NCI-H2227 treated with DMSO at 0.1 percent for 48 hours (cell line): ENCODE measurements around the gene RAI14.
"Not testable (repeated sequence)": the region's sequence is repeated elsewhere in the genome, so short reads cannot be mapped to it uniquely, and the experiment has no call there.

ENCODE experiments used
- DNase-seq: peaks from one replicate; lab custom pipeline; 2025; lab: John Stamatoyannopoulos, UW

The RAI14 gene

DNA sequence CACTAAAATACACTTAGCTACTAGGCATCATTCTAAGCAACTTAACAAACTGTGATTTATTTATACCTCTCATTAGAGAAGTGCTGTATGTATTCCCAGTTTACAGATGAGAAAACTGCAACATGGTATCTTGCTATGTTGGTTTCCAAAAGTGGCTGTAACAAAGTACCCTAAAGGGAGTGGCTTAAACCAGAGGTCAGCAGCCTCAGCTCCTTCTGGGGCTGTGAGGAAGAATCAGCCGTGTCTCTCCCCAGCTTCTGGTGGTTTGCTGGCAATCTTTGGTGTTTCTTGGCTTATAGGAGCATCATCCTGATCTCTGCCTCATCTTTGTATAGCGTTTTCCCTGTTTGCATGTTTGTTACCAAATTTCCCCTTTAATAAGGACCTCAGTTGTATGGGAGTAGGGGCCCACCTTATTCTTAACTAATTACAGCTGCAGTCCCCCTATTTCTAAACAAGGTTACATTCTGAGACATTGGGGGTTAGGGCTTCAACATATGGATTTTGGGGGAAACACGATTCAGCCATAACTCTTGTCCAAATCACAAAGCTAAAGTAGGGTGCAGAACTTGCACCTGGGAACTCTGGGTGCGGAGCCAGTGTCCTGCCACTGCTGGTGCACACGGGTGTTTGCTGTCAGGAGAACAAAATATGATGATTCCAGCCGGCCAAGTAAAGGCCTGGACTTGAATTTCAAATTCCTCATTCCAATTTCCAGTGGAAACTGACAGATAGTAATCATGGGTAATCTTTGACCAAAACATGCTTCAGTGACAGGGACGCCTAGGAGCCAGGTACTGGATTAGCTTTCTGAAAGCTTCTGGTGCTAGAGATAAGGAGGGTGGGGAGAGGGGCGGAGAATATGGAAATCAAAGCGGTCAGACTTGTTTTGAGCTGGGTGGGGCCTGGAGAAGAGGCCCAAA lies 43.3 kb downstream of the RAI14 start:
- DNase-seq, result no peak

DNA sequence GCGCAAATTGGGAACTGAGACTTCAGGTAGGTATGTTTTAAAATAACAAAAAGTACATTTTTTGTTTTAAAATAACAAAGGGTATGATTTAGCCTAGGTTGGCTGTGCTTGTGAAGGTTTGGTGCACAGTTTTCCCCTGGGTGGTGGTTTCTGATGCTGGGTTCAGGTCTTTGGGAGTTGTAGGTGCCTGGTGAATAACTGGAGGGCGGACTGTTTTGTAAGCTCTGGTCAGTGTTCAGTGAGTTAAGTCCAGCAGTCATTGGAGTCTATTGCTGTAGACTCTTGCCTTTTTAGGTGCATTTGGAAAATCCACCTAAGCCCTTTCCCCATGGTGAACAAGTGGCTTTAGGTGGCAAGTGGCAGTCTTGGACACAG lies 43.9 kb downstream of the RAI14 start:
- DNase-seq, result no peak

DNA sequence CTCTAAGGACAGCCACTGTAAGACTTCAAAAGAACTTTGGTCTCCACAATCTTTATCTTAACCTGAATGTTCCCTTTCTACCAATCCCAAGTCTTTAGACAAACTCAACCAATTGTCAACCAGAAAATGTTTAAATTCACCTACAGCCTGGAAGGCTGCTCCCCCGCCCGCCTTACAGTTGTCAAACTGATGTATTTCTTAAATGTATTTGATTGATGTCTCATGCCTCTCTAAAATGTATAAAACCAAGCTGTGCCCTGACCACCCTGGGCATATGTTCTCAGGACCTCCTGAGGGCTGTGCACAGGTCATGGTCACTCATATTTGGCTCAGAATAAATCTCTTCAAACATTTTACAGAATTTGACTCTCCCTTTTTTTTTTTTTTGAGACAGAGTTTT lies 45.3 kb downstream of the RAI14 start:
- DNase-seq, result not testable (repeated sequence)

DNA sequence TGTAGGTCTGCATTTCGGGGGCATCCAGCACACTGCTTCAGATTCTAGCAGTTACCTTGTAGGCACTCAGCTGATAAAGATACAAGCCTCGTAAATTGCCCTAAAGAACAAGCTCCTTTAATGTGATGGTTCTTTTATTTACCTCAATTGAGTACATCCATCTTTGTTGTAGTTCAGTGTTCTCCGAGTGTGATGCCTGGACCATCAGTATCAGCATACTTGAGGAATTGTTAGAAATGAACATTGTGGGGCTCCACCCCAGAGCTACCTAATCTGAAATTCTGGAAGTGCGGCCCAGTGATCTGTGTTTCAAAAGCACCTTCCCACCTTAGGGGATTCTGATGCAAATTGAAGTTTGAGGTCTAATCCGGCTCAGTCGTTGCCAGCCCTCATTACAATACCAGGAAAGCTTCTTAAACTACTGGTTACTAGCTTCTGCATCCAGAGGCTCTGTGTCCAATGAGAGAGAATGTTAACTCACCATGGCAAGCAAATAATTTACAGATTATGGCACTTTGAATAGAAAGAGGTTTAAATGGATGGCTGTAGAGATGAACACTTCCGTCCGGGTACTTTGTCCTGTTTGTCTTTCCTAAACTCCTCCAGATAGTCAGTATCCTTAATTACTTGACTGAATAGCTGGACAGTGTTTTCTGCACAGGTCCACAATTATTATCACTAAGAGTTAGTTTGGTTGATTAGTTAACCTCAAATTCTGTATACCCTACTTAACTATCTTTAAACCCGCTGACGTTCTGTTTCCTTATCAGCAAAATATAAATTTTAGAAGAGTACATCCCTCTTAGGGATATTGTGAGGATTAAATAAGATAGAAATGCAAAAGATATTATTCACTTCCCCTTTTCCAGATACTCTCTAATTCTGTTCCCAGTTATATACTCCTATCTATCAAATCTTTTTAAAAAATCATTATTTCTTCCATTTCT lies 47.9 kb downstream of the RAI14 start:
- no peak for DNase-seq

DNA sequence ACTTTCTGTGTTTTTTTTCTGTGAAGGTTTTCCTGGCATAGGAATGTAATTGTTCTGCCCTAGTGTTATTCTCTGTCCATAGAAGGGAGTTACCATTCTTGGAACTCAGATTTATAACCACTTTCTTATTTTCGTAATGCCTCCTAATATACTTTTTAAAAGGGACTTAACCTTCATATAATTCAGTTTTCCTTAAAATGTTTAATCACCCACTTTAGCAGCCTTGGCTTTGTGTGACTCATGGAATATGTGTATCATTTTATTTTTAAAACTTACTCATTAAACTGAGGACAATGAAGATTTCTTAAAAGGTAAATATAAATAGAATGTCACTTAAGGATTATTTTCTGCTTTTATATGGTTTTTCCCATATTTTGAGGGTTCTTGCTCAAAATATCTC lies 50.0 kb downstream of the RAI14 start:
- DNase-seq, result no peak

DNA sequence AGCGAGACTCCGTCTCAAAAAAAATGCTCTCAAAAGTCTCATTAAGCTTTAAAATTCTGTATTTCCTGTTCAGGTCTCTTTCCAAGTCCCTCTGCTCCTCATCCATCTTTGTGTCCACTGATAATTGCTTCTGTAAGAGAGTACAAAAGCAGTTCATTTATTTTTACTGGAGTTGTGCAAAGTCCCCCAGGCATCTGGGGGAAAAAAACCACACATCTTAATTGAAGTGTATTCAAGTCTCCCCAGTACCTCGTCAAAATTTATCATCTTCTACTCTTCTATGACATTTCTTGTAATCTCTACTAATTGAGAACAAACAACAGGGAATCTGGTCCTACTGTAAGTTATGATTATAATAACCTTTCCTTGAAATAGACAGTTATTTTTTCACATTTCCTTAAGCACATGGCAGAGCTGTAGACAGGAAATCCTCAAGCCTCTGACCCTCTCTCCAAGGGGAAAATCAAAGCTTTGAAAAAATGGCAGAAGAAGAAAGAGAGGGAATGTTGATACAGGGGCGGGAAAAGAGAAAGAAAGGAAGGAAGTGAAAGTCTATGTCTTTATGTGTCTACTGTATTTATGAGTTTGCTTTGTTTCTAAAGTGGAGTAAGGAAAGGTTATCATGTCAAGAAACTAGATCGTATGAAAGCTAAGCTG lies 51.5 kb downstream of the RAI14 start:
- DNase-seq, result no peak

DNA sequence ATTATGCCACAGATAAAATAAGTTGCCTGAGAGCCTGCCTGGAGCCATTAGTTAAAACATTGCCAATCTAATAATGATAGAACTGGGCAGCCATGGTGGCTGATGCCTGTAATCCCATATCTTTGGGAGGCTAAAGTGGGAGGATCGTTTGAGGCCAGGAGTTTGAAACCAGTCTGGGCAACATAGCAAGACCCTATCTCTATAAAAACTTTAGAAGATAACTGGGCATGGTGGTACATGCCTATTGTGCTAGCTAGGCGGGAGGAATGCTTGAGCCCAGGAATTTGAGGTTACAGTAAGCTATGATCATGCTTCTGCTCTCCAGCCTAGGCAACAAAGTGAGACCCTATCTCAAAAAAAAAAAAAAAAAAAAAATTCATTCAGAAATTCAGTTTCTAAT lies 52.6 kb downstream of the RAI14 start:
- DNase-seq, result no peak

DNA sequence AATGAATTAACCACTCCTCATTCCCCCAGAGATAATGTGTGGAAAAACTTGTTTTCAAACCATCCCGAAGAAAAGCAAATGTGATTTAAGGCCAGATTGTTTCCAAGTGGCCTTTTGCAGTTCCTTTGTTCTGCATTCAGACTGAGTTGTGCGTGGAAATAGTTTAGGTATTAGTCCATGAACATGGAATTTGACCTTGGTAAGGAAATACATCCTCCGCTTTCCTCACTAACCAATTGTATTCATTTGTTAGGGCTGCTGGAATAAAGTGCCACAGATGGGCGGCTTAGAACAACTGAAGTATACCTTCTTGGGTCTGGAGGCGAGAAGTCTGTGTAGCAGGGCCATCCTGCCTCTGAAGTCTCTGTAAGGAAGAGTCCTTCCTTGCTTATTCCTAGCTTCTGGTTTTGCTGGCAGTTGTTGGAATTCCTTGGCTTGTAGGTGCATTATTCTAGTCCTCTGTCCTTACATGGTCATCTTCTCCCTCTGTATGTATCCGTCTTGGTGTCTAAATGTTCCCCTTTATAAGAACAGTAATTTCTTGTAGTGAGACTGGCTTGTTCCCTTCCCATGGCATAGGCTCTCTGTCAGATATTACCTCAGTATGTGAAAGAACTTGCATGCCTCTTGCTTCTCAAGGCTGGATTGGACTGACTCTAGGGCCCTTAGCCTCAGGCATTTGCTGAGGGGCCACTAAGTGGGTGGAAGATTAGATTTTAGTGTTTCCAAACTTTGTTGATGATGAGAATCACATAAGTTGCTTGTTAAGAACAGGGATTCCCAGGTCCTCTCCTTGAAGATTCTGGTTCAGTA lies 53.9 kb downstream of the RAI14 start:
- no peak for DNase-seq

DNA sequence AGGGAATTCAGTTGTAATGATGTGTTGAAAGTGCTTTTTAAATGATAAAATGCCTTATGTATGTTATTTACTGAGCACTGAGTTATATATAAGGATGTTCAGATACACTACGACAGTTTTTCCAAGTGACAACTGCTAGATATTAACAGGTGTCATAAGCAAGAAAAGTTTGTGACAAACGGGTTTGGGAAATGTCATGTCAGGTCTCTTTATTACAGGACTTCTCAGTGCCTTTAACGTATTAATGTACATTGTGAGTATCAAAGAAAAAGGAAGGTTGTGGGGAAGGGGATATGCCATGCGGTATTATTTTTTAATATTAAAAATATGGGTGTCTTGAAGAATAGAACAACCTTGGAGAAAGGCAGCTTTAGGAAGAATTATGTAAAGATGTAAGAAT lies 56.4 kb downstream of the RAI14 start:
- no peak for DNase-seq

DNA sequence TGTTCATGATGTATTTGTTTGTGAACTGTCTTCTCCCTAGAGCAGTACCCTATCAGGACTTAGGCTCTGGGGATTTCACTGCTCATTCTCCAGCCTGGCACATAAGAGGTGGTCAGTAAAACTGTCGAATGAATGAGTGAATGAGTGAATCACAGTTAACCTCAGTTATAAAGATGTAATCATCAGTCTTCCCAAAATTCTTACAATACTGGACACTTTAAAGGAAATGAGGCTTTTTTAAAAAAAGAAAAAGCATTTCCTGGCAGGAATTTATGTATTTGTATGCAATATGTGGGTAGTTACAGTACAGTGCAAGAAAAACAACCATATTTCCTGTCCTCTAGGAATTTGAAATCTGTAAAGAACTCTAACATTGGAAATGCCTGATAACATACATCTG lies 59.6 kb downstream of the RAI14 start:
- DNase-seq, result no peak

DNA sequence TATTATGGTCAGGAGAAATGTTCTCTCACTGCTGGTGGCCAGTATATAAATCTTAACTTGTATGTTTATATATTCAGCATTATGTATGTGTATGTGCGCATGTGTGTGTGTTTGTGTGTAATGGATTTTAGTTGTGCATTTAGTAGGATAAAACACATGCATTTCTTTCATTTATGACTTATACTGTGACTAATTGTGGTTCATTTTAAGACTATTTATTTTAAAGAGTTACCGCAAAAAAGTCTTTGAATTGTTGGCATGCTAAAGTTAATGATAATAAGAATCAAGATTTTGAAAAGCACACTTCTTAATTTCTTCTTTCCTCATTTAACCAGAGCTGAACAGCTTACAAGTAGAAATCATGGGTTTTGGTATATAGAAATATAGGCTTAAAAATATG lies 60.9 kb downstream of the RAI14 start:
- no peak for DNase-seq

DNA sequence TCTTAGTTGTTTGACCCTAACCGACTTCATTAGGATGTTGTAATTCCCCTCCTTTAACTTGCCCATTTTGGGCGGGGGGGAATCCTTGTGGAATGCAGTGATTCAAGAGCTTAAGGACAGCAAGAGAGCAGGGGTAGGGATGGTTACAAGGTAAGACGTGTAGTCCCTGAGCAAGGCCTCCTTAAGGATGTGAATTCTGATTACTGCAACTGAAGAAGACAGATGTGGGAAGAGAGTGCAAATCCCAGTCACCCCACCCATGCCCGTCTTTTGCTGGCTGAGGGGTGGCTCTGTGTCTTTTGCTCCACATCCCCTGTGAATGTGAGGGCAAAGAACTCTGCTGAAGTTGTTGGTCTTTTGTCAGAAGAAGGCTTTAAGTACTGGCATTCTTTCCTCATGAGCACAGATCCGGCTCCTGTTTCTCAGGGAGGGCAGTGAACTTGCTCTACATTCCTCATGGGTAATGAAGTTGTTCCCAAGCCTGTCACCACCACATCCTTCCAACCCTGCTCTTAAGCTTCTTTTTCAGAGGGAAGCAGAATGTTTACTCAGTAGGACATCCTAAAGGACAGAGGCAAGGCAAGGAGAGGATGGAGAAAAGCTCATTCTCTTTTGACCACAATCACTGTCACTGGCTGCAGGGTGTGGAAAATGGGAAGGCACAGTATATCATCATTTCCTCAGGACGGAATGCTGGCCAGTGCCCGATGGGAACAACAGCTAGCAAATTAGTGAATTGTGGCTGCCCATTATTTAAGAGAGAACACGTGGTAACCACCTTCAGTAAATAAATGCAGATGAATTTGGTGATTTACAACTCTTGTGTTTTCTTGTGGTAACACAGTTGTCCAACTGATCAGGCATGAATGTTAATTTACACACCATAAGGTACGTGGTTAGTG lies 61.5 kb downstream of the RAI14 start:
- DNase-seq, result no peak

DNA sequence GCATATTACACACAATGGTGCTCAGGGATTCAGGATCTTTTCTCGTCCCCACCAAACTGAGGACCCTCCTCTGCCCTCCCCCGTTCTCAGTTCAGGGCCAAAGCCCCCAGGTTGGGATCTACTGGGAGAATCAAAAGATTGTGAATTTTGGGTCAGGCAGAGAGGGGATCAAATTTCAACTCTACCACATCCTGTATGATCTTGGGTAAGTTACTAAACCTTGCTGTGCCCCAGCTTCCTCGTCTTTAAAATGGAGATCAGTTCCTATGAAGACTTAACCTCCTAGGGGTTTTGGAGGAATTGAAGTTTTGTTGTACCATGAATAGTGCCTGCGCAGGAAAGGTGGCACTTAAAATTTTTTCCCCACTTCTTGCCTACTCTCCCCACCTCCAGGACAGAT lies 62.4 kb downstream of the RAI14 start:
- no peak for DNase-seq

DNA sequence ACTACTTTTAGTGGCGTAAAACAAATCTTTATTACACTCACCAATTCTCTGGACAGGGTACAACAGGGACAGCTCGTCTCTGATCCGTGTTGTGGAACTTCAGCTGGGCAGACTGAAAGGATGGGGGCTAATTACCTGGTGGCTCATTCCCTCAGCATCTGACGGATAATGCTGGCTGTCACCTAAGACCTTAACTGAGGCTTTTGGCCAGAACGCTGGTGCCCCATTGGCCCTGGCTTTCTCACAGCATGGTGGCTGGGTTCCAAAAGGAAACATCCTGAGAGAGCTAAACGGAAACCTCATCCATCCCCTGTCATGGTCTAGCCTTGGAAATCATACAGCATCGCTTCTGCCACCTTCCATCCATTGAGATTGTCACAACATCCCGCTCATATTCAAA lies 62.9 kb downstream of the RAI14 start:
- DNase-seq, result no peak

DNA sequence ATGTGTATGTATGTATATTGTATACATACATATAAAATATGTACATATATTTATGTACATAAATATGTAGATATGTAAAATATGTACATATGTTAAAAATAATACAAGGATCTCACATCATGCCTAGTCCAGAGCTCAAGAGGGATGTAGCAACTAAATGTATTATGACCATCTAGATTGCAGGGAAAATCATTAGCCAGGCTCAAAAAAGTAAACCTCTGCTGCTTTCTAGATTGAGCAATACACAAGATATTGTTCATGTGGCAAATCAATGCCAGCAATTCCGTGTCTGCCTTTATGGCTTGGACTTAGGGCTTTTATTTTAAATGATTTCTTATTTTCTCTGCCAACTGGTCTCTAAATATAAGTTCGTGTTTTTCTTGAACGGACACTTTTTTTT lies 65.2 kb downstream of the RAI14 start:
- no peak for DNase-seq

DNA sequence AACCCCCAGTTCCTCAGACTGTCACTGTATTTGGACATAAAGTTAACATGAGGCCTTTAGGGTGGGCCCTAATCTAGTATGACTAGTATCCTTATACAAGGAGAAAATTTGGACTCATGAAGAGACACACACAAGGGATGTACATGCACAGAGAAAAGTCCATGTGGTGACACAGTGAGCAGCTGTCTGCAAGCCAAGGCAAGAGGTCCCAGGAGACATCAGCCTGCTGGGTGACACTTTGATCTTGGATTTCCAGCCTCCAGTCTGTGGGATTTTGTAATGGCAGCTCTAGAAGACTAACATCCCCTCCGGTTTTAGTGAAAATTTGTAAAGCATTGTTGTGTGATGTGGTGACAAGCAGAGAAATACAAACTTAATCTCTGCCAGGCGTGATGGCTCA lies 66.1 kb downstream of the RAI14 start:
- no peak for DNase-seq

DNA sequence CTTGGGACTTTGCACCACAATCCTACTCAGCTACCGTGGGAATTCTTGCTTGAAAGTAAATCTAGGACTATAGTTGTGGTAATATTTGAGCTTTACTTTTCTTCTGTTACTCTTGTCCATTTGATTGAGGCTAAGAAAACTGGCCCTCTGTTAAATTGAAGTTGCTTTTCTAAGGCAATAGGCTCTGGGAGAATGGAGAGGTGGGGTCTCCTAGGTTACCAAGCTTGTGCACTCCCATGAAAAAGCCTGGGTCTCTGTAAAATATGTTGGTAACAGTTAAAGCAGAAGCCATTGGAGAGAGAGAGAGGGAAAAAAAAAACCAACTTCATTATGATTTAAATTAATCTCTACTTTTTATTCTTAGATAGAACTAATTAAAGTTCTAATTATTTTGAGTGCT lies 68.6 kb downstream of the RAI14 start:
- DNase-seq, result no peak

DNA sequence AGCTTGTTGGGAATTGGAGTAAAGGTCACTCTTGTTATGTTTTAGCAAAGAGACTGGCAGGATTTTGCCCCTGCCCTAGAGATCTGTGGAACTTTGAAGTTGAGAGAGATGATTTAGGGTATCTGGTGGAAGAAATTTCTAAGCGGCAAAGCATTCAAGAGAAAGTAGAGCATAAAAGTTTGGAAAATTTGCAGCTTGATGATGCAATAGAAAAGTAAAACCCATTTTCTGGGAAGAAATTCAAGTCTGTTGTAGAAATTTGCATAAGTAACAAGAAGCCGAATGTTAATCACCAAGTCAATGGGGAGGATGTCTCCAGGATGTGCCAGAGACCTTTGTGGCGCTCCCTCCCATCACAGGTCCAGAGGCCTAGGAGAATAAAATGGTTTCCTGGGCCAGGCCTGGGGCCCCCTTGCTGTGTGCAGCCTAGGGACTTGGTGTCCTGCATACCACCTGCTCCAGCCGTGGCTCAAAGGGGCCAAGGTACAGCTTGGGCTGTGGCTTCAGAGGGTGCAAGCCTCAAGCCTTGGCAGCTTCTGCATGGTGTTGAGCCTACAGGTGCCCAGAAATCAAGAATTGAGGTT lies 71.1 kb downstream of the RAI14 start:
- not testable (repeated sequence) for DNase-seq

DNA sequence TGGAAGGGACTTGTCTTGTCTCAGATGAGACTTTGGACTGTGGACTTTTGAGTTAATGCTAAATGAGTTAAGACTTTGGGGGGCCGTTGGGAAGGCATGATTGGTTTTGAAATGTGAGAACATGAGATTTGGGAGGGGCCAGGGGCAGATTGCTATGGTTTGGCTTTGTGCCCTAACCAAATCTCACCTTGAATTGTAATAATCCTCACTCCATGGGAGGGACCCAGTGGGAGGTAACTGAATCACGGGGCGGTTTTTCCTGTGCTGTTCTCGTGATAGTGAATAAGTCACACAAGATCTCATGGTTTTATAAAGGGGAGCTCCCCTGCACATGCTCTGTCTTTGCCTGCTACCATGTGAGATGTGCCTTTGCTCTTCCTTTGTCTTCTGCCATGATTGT lies 72.1 kb downstream of the RAI14 start:
- no peak for DNase-seq
